ENCODE data around the gene ZPR1.
A peak's percentile ranks its signal among the peaks of the same experiment; 100 is the strongest.

The ZPR1 gene, protein sequence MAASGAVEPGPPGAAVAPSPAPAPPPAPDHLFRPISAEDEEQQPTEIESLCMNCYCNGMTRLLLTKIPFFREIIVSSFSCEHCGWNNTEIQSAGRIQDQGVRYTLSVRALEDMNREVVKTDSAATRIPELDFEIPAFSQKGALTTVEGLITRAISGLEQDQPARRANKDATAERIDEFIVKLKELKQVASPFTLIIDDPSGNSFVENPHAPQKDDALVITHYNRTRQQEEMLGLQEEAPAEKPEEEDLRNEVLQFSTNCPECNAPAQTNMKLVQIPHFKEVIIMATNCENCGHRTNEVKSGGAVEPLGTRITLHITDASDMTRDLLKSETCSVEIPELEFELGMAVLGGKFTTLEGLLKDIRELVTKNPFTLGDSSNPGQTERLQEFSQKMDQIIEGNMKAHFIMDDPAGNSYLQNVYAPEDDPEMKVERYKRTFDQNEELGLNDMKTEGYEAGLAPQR

DNA sequence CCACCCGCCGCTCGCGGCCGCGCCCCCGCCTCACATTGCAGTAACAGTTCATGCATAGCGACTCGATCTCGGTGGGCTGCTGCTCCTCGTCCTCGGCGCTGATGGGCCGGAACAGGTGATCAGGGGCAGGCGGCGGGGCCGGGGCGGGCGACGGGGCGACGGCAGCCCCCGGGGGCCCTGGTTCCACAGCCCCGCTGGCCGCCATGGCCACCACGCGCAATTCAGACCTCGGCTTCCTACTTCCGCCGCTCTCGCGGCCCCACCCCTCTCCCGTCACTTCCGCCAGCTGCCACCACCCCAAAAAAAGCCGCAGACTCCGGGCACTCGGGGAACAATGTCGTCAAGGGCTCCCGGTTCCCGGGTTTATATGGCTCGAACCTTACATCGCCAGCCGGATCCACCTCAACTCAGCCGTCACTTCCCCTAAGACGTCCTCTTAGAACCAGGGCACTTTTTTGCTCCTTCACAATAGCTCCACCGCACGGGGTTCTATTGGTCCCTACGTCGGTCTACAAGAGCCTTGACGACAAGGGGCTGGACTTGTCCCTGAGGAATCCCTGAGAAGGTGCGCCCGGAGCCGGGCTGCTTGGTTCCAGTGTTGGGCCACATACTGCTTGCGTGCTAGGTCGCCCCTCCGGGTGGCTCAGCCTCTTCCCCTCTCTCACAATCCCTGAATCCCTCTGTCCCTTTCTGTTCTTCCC is at the start of gene ZPR1:
Gene ZPR1, minus strand, starts transcription at position 238 of the 701 bp plus-strand sequence. Its CDS starts 33 bp downstream, at position 205.
- DNase-seq, result peak; percentile 80 to 98 (median 88)
- intact Hi-C loops (cut with DNase I), result no loop called here

DNA sequence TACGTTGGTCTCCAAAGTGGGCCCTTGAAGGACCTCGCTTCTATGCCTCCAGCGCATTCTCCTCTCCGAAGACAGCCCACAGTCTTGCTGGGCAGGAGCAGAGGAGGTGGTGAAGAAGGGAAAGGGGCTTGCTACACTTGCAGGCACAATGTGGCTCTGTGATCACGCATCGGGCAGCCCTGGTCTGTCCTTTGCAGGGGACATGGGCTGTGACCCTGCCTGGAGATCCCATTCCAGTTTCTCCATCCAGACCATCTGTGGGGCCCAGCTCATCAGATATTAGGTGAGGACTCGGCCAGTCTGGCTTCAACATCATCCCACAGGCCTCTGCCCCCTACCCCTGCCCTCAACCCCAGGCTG is 48.8 kb upstream of the ZPR1 start:
- no peak for DNase-seq
- intact Hi-C loops (cut with DNase I), result loop anchor here (5.0 kb wide), 1 partner anchor 44 kb away; the partner anchor contains the start of gene APOA5

DNA sequence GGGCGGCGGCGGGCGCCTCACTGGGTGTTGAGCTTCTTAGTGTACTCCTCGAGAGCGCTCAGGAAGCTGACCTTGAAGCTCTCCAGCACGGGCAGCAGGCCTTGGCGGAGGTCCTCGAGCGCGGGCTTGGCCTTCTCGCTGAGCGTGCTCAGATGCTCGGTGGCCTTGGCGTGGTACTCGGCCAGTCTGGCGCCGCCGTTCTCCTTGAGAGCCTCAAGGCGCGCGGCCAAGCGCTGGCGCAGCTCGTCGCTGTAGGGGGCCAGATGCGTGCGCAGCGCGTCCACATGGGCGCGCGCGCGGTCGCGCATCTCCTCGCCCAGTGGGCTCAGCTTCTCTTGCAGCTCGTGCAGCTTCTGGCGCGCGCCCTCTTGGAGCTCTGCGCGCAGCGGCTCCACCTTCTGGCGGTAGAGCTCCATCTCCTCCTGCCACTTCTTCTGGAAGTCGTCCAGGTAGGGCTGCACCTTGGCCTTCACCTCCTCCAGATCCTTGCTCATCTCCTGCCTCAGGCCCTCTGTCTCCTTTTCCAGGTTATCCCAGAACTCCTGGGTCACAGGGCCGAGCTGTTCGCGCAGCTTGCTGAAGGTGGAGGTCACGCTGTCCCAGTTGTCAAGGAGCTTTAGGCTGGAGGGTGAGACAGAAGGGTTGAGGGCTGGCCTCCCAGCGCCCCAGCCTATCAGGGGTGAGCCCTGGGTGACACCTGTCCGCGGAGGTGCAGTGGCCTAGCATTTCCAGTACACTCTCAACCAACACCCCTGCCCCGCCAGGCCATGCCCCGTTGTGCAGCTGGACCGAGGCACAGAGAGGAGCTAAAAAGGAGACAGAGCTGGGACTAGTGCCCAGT is 48.2 kb upstream of the ZPR1 start:
- intact Hi-C loops (cut with DNase I), result loop anchor here (5.0 kb wide), 1 partner anchor 44 kb away; the partner anchor contains the start of gene APOA5
- peak; percentile 58 to 98 (median 84) for DNase-seq

DNA sequence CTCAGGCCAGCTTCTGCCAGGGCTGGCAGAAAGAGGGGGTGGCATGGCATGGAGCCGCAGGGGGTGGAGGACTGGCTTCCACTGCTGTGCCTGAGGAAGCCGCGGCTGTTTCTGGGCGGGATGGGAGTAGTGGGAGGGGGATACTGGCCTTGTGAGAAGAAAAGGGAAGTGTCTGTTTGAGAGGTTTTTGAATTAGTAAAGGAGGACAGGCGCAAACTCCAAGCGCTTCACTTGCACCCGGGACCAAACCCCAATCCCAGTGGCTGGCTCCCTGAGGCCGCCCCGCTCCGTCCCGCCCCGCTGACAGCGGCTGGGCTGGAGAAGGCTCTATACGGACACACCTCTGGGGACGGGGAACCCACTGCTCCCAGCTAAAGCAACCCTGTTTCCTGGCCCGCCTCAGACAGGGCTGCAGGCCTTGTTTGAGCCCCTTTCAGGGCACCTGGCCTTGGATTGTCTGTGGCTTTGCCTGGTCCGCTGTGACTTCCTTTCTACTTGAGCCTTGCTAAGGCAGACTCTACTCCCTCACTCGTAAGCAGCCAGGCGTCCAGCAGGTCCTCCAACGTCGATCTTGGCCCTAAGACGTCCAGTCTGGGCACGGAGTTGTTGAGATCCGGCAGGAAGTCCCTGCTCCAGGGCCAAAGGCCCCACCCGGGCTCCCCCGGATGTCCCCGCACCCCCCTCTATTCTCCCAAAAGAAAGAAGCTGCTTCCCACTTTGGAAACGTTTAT is 47.4 kb upstream of the ZPR1 start:
- intact Hi-C loops (cut with DNase I), result loop anchor here (5.0 kb wide), 1 partner anchor 43 kb away; the partner anchor contains the start of gene APOA5
- peak in 1 of 10 donors; percentile 79 for DNase-seq

DNA sequence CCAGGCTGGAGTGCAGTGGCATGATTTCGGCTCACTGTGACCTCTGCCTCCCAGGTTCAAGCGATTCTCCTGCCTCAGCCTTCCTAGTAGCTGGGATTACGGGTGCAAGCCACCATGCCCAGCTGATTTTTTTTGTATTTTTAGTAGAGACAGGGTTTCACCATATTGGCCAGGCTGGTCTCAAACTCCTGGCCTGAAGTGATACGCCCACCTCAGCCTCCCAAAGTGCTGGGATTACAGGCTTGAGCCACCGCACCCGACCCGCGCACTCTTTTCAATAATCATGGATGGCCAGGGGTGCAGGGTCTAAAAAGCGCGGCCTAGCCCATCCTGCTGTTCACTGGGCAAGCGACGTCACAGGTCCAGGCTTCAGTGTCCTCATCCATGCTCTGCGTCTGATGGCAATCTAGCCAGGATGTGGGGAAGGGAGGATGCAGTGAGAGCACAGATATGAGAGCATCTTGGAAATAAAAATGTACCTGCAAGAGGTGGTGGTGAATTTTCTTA is 46.8 kb upstream of the ZPR1 start:
- DNase-seq, result peak in 1 of 10 donors; percentile 62
- intact Hi-C loops (cut with DNase I), result loop anchor here (5.0 kb wide), 1 partner anchor 42 kb away; the partner anchor contains the start of gene APOA5

DNA sequence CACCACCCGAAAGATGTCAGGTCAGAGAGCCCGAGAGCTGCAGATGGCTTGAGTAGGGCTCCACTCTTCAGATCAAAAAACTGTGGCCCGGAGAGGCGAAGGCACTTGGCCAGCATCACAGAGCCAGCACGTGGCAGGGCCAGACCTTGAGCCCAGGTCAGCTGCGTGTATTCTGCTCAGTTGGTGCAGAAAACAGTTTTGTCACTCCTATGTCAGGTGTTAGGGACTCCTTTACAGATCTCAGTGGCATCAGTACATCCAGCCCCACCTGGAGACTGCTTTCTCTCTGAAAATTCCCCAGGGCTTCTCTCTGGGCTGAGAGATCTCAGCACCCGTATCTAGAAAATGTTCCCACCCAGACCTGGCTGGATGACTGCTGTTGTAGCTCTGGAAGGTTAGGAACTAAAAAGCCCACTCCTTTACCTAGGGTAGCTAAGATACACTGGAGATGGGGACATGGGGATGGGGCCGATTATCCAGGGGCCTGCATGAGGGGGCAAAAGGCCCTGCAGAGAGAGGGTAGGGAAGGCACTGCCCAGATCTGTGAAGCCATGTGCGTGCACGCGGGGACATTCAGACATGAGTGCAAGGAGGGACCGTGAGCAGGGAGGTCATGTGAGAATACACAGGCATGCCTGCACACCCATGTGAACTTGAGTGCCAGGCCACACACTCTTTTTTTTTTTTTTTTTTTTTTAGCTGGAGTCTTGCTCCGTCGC is 46.2 kb upstream of the ZPR1 start:
- intact Hi-C loops (cut with DNase I), result no loop called here
- no peak for DNase-seq

DNA sequence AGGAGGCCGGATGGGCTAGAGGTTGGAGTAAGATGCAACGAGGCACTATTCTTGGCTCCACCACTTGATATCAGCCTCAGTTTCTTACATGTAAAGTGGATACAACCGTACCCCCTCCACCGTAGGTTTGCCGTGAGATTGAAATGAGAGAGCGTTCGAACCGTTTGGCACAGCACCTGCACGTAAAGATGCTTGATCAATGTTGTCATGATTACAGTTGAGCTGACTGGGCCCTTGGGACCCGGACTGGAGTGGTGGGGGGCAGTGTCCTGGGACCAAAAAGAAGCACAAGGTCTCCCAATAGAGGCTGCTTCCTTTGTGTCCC is 45.6 kb upstream of the ZPR1 start:
- intact Hi-C loops (cut with DNase I), result no loop called here
- DNase-seq, result peak in 2 of 10 donors; percentile 20 to 75

DNA sequence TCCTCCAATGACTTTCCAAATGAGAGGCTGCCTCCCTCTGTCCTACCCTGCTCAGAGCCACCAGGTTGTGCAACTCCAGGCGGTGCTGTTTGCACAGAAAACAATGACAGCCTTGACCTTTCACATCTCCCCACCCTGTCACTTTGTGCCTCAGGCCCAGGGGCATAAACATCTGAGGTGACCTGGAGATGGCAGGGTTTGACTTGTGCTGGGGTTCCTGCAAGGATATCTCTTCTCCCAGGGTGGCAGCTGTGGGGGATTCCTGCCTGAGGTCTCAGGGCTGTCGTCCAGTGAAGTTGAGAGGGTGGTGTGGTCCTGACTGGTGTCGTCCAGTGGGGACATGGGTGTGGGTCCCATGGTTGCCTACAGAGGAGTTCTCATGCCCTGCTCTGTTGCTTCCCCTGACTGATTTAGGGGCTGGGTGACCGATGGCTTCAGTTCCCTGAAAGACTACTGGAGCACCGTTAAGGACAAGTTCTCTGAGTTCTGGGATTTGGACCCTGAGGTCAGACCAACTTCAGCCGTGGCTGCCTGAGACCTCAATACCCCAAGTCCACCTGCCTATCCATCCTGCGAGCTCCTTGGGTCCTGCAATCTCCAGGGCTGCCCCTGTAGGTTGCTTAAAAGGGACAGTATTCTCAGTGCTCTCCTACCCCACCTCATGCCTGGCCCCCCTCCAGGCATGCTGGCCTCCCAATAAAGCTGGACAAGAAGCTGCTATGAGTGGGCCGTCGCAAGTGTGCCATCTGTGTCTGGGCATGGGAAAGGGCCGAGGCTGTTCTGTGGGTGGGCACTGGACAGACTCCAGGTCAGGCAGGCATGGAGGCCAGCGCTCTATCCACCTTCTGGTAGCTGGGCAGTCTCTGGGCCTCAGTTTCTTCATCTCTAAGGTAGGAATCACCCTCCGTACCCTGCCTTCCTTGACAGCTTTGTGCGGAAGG is 44.8 kb upstream of the ZPR1 start:
- peak in 2 of 10 donors; percentile 60 to 72 for DNase-seq
- intact Hi-C loops (cut with DNase I), result no loop called here

DNA sequence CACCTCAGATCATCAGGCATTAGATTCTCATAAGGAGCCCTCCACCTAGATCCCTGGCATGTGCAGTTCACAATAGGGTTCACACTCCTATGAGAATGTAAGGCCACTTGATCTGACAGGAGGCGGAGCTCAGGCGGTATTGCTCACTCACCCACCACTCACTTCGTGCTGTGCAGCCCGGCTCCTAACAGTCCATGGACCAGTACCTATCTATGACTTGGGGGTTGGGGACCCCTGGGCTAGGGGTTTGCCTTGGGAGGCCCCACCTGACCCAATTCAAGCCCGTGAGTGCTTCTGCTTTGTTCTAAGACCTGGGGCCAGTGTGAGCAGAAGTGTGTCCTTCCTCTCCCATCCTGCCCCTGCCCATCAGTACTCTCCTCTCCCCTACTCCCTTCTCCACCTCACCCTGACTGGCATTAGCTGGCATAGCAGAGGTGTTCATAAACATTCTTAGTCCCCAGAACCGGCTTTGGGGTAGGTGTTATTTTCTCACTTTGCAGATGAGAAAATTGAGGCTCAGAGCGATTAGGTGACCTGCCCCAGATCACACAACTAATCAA is 44.0 kb upstream of the ZPR1 start:
- peak in 2 of 10 donors; percentile 14 to 21 for DNase-seq
- intact Hi-C loops (cut with DNase I), result no loop called here

DNA sequence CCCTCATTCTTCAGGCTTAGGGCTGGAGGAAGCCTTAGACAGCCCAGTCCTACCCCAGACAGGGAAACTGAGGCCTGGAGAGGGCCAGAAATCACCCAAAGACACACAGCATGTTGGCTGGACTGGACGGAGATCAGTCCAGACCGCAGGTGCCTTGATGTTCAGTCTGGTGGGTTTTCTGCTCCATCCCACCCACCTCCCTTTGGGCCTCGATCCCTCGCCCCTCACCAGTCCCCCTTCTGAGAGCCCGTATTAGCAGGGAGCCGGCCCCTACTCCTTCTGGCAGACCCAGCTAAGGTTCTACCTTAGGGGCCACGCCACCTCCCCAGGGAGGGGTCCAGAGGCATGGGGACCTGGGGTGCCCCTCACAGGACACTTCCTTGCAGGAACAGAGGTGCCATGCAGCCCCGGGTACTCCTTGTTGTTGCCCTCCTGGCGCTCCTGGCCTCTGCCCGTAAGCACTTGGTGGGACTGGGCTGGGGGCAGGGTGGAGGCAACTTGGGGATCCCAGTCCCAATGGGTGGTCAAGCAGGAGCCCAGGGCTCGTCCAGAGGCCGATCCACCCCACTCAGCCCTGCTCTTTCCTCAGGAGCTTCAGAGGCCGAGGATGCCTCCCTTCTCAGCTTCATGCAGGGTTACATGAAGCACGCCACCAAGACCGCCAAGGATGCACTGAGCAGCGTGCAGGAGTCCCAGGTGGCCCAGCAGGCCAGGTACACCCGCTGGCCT is 42.5 kb upstream of the ZPR1 start:
- peak in 2 of 10 donors; percentile 54 to 82 for DNase-seq
- intact Hi-C loops (cut with DNase I), result no loop called here

DNA sequence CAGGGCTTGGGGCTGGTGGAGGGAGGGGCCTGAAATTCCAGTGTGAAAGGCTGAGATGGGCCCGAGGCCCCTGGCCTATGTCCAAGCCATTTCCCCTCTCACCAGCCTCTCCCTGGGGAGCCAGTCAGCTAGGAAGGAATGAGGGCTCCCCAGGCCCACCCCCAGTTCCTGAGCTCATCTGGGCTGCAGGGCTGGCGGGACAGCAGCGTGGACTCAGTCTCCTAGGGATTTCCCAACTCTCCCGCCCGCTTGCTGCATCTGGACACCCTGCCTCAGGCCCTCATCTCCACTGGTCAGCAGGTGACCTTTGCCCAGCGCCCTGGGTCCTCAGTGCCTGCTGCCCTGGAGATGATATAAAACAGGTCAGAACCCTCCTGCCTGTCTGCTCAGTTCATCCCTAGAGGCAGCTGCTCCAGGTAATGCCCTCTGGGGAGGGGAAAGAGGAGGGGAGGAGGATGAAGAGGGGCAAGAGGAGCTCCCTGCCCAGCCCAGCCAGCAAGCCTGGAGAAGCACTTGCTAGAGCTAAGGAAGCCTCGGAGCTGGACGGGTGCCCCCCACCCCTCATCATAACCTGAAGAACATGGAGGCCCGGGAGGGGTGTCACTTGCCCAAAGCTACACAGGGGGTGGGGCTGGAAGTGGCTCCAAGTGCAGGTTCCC is 41.8 kb upstream of the ZPR1 start, which contains the start of gene APOC3:
Gene APOC3, plus strand, starts transcription at position 383 of the 659 bp plus-strand sequence. CDS start 676 bp downstream, outside the sequence.
- DNase-seq, result peak in 2 of 10 donors; percentile 54 to 76
- intact Hi-C loops (cut with DNase I), result no loop called here

DNA sequence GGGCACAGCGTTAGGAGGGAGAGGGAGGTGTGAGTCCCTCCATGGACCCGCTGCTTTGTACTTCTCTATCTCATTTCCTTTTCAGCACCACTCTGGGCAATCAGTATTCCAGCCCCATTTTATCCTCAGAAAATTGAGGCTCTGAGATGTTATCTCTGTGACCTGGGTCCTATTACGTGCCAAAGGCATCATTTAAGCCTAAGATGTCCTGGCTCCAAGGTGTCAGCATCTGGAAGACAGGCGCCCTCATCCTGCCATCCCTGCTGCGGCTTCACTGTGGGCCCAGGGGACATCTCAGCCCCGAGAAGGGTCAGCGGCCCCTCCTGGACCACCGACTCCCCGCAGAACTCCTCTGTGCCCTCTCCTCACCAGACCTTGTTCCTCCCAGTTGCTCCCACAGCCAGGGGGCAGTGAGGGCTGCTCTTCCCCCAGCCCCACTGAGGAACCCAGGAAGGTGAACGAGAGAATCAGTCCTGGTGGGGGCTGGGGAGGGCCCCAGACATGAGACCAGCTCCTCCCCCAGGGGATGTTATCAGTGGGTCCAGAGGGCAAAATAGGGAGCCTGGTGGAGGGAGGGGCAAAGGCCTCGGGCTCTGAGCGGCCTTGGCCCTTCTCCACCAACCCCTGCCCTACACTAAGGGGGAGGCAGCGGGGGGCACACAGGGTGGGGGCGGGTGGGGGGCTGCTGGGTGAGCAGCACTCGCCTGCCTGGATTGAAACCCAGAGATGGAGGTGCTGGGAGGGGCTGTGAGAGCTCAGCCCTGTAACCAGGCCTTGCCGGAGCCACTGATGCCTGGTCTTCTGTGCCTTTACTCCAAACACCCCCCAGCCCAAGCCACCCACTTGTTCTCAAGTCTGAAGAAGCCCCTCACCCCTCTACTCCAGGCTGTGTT is 41.1 kb upstream of the ZPR1 start:
- DNase-seq, result peak in 2 of 10 donors; percentile 52 to 56
- intact Hi-C loops (cut with DNase I), result no loop called here

DNA sequence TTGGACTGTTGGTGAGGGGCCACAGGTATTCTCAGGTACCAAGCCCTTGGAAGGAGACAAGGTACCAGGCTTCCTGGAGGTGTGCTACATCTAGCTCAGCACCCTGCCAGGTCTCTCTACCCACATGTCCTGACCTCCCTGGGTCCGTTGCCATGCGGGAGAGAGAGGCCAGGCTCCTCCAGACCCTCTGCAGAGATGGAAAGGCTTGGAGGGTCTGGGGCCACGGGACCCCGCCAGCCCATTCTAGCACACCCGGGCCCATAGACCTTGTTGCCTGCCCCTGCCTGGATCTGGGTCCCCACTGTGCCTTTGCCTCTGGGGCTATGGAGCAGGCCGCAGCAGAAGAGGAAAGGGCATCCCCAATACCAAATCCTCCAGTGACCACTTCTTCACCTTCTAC is 39.6 kb upstream of the ZPR1 start:
- DNase-seq, result peak in 1 of 10 donors; percentile 55
- intact Hi-C loops (cut with DNase I), result no loop called here

DNA sequence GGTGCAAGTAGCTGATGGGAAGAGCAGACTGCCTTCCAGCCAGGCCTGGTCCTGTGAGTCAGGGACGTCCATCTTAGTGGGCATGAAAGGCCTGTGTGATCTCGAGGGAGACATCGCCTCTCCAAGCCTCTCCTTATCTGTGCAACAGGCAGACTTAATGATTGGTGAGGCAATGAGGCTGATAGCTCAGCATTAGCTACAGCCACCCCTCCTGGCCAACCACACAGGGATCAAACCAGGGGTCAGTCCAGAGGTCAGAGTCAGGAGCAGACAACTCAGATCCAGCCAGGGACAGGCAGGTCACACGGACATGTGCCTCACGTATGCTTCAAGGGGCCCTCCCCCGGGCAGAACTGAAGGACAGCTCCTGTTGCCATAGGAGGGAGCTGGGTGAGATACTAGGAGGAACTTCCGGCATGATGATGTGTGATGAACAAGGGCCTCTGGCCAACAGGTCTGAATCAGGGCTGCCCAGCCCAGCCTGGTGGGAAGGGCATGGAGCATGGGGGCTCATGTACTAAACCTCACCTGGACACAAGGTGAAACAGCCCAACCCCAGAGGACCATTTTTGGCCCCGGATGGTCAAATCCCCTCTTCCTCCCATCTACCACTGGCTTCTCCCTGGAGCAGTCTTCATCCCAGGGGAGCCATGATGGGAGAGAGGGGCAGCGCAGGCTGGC is 39.1 kb upstream of the ZPR1 start:
- intact Hi-C loops (cut with DNase I), result no loop called here
- DNase-seq, result peak in 2 of 10 donors; percentile 22 to 68
